ELF-1 (cell line): ENCODE data around the gene GGA3.
"Not testable (repeated sequence)": the region's sequence is repeated elsewhere in the genome, so short reads cannot be mapped to it uniquely, and the experiment has no call there.

ENCODE experiments used
- DNase-seq: peaks from one replicate; pipeline ENCODE4 v3.0.0-alpha.2; 2016; ENCODE audit warnings: low read depth, low spot score

GGA3 gene

DNA sequence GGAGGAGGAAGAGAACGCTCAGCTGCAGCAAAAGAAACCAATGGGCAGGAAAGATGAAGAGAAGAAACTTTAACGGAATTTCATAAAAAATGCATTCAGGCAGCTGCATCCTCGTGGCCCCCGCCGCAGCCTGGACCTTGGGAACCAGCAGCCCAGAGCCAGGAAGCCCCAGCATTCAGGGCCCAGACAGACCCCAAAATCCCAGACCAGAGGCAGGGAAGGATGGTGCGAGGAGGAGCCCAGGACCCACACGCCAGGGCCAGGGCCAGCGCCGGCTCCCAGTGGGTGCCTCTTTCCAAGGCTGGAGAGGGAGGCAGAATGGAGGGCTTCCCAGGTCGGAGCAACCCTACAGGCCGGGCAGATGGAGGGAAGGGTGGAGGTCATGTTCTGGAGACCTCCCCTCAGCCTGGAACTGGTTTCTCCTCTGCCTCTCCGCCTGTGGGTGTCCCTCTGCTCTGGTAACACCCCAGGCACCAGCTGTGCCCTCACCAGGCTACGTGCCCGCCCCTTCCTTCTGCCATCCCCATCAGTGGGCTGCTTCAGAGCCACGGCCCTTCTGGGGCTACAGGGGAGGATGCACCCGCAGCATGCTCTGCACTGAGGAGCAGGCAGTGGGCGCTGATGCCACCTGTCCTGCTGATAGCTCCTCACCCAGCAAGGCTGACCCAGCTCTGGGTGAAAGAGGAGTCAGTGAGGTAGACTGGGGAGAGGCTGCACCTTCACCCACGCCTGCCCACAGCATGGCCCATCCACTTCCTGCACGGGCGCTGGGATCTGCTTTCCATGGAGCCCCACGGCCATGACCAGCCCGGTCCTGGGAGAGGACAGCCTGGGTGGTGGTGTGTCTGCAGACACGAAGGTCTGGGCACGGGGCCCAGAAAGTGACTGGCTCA, 10.8 kb upstream of the GGA3 start:
- no peak for DNase-seq

DNA sequence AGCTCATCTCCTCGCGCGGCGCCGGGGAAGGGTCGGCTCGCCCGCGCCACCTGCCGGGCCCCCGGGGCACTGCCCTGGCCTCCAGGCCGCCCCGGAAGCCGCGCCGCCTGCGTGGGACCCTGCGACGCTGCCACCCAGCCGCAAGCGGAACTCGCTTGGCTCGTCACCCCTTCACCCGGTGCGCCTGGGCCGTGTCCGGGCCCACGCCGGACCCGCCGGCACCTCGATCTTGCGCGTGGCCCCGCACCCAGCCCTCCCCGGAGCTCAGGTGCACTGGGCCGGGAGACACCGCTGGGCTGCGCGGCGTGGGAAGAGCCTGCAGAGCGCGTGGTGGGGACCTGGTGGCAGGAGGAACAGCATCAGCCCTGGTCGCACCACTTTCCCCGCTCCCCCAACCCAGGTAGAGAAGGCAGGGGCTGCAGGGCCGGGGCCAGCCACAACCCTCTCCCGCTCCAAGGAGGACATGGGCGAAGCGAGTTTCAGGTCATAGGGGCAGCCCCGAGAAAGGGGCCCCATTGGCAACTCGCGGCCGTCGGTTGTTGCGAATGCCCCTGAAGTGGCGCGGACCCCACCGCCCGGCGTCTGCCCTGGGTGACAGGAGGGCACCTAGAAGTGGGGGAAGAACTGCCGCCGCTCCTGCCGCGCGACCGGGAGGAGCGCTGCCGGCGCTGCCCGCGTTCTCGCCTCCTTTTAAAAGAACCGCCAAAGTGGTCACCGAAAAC, 10.0 kb upstream of the GGA3 start:
- peak; percentile 67 for DNase-seq

- DNase-seq = no peak
These were observed 9.5 kb upstream of the GGA3 start, which contains the start of gene MIF4GD for GRCh38 chr17:75270966-75271232. Gene MIF4GD (minus strand): TSS chr17:75271231. CDS start chr17:75270195, 1,036 bp downstream.

DNA sequence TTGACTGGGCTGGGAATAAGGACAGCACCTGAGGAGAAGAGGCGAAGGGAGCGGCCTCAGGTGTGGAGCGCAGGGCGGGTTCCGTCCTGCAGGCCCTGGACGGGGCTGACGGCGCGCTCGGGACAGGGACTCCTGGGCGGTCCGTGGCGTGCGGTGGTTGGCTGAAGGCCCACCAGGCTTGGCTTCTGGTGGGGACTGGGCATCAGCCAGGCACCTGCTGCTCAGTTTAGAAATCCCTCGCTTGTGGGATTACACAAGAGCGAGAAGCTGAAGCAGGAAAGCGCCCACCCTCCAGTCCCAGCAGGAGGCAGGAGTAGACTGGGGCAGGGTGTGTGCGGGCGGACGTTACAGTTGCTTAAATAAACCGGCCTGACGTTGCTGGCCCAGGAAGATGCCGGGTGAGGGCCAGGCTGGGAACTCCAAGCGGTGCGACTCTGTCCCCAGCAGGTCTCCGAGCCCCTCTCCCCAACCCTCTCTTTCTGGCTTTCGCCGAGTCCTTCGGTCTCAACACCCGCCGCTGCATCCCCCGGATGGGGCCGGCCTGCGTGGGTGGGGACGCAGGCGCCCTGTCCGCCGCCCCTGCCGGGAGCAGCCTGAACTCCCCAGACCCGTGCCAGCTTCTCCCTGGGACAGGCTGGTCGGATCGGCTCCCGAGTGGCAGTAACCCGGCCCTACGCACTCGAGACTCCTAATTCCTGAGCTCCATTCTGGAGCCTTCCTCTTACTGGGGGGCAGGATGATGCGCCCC, 9.0 kb upstream of the GGA3 start:
- peak; percentile 83 for DNase-seq

GRCh38 chr17:75269844-75270217, 8.4 kb upstream of the GGA3 start:
- DNase-seq = no peak

- peak; percentile 83 for DNase-seq
These were observed 6.2 kb upstream of the GGA3 start for GRCh38 chr17:75267411-75268232.

GRCh38 chr17:75267153-75267410, 5.7 kb upstream of the GGA3 start:
- no peak for DNase-seq

DNA sequence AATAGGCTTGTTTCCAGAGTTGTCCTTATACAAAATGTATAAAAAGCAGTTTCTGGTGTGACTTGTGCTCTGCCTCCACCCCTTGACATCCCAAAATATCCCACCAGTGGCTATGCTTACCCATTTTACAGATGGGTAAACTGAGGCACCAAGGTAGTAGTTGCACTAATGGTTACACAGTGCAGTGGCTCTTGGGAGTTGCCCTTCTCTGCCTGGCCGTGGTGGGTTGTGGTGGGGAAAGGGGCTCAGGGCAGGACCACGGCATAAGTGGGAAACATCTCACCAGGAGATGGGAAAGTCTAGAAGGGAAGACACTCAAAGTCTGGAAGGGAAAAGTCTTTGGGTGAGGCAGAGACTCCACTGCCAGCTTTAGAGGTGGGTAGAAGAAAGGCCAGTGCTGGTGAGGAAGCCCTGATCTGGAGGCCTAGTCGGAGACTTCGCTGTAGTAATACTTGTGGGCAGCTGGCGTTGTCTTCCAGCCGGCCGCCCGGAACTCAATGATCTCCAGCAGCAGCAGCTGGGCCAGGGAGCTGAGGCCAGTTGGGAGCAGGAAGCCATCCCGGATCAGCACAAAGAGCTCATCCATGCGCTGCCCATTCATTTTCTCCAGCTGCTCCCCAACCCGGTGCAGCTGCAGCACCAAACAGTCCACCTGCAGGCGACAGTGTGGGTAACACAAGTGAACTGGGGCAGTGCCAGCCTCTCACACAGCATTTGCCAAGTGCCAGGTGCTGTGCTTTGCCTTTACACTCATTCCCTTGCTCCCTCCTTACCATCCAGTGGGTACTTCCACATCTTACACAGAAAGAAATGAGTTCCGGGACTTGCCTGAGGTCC, 5.1 kb upstream of the GGA3 start:
- DNase-seq = no peak

- no peak for DNase-seq
These were observed 4.4 kb upstream of the GGA3 start for GRCh38 chr17:75265614-75266315.

- DNase-seq = no peak
These were observed 1.6 kb upstream of the GGA3 start for GRCh38 chr17:75263055-75263454.

GRCh38 chr17:75262112-75262606, 753 bp upstream of the GGA3 start:
- peak; percentile 68 for DNase-seq

GRCh38 chr17:75260641-75261335, 618 bp downstream of the GGA3 start:
- no peak for DNase-seq

GRCh38 chr17:75257228-75257627, 4.2 kb downstream of the GGA3 start:
- DNase-seq = not testable (repeated sequence)

GRCh38 chr17:75255954-75256698, 5.3 kb downstream of the GGA3 start:
- not testable (repeated sequence) for DNase-seq

- no peak for DNase-seq
These were observed 9.2 kb downstream of the GGA3 start for GRCh38 chr17:75252039-75252816.

GRCh38 chr17:75250009-75250471, 11.4 kb downstream of the GGA3 start:
- peak; percentile 37 for DNase-seq

DNA sequence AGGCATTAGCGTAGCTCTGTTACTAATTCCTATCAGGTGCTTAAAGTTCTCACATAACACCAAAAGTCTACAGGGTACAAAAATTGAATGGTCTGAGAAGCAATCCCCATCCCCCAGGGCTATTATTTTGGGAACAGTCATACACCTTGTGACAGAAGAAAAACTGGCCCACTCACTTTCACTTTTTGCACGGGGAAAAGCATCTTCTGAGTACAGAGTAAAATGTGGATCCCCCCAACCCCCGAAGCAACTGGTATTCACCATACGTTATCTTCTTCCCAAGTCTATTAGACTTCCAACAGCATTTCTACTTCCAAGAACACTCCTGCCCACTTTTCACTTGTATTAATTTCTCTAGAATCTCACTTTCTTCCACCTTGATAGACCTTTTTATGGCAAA, 11.8 kb downstream of the GGA3 start:
- DNase-seq = no peak

DNA sequence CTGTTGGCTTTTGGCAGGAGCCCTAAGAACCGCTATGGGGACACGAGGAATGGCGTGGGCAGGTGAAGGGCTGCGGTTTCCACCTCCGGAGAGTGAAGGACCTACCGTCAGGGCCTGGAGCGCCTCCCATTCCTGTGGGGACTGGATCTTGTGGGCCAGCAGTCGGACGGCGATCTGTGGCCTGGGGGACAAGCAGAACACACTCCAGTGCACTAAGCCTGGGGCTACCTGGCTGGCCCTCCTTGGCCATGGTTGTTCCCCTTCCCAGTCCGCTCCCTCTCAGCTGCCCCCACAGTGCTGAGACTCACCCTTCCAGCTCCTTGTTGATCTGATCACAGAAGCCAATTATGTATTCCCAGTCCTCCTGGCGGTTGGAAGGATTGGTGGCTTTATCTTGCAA, 15.0 kb downstream of the GGA3 start:
- peak; percentile 75 for DNase-seq
